ENCODE measurements around the gene RGS7BP. TPM values are rescaled to one million over a fixed set of nuclear protein-coding genes. Genes with fewer than 3 reads are reported as not detected.

RGS7BP gene
- total RNA-seq, 1 experiment from 2014 or later = not detected

DNA sequence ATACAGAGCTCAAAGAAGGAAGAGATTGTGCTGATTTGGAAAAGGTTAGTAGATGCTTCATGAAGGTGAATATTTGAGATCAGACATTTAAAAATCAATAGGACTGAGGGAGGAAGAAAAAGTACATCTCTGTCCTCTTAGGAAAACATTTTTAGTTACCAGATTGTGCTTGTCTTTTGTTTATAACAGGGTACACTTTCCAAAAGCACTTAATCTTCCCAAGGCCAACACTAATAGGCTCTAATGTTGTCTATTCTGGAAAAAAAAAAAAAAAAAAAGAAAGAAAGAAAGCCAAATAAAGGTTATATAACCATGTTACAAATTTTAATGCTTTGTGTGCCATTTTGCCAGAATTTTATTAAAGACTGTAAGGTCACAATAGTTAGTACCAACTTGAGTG is 139.0 kb downstream of the RGS7BP start:
- H3K27ac ChIP-seq (ENCODE audit: low read length) = no peak overlapping the region
- no peaks in the 10 kb centered on the region for H3K9me2 ChIP-seq (replicated peaks; ENCODE audit: insufficient read depth, low read length)
- no peak overlapping the region for H3K4me2 ChIP-seq (ENCODE audit: low read depth, low read length, poor library complexity, severe bottlenecking)
- no peak overlapping the region for H3K4me3 ChIP-seq (ENCODE audit: low read length)
- H3K4me1 ChIP-seq (ENCODE audit: low read length) = no peaks in the 10 kb centered on the region
- H3K27me3 ChIP-seq (ENCODE audit: low read length) = no peaks in the 10 kb centered on the region
- H3K9me3 ChIP-seq (ENCODE audit: low read length) = no peaks in the 10 kb centered on the region
- no peaks in the 10 kb centered on the region for H4K20me1 ChIP-seq (ENCODE audit: insufficient read depth, low read depth, low read length)
- no peak overlapping the region for H3K9ac ChIP-seq (ENCODE audit: low read length)
- DNase-seq = no peak
- no peaks in the 10 kb centered on the region for H3K36me3 ChIP-seq (ENCODE audit: insufficient read depth, low read length)
- no peaks in the 10 kb centered on the region for H3K79me2 ChIP-seq (ENCODE audit: low read length)
- no peak overlapping the region for H2AFZ ChIP-seq (ENCODE audit: low read length)

GRCh38 chr5:64646169-64646568 is 140.4 kb downstream of the RGS7BP start:
- no peak overlapping the region for H3K27ac ChIP-seq (ENCODE audit: low read length)
- H3K4me3 ChIP-seq (ENCODE audit: low read length) = no peak overlapping the region
- H3K27me3 ChIP-seq (ENCODE audit: low read length) = no peaks in the 10 kb centered on the region
- no peaks in the 10 kb centered on the region for H3K9me2 ChIP-seq (replicated peaks; ENCODE audit: insufficient read depth, low read length)
- no peak overlapping the region for H3K9ac ChIP-seq (ENCODE audit: low read length)
- no peak overlapping the region for H2AFZ ChIP-seq (ENCODE audit: low read length)
- H3K79me2 ChIP-seq (ENCODE audit: low read length) = no peaks in the 10 kb centered on the region
- DNase-seq = no peak
- no peaks in the 10 kb centered on the region for H3K9me3 ChIP-seq (ENCODE audit: low read length)
- no peaks in the 10 kb centered on the region for H3K36me3 ChIP-seq (ENCODE audit: insufficient read depth, low read length)
- no peaks in the 10 kb centered on the region for H4K20me1 ChIP-seq (ENCODE audit: insufficient read depth, low read depth, low read length)
- H3K4me1 ChIP-seq (ENCODE audit: low read length) = no peaks in the 10 kb centered on the region
- H3K4me2 ChIP-seq (ENCODE audit: low read depth, low read length, poor library complexity, severe bottlenecking) = no peak overlapping the region

- Histone ChIP-seq H3K27me3 (ENCODE audit: low read length) (no peaks in the 10 kb centered on the region), H3K4me3 (ENCODE audit: low read length) (no peak overlapping the region), H3K79me2 (ENCODE audit: low read length) (no peaks in the 10 kb centered on the region), H2AFZ (ENCODE audit: low read length) (no peak overlapping the region), H3K27ac (ENCODE audit: low read length) (no peak overlapping the region), H3K9ac (ENCODE audit: low read length) (no peak overlapping the region), H3K9me3 (ENCODE audit: low read length) (no peaks in the 10 kb centered on the region), H3K36me3 (ENCODE audit: insufficient read depth, low read length) (no peaks in the 10 kb centered on the region), H3K9me2 (replicated peaks; ENCODE audit: insufficient read depth, low read length) (no peaks in the 10 kb centered on the region), H4K20me1 (ENCODE audit: insufficient read depth, low read depth, low read length) (no peaks in the 10 kb centered on the region), H3K4me1 (ENCODE audit: low read length) (no peaks in the 10 kb centered on the region), H3K4me2 (ENCODE audit: low read depth, low read length, poor library complexity, severe bottlenecking) (no peak overlapping the region)
- no peak for DNase-seq
Measured at GRCh38 chr5:64649512-64649911, 143.7 kb downstream of the RGS7BP start.

DNA sequence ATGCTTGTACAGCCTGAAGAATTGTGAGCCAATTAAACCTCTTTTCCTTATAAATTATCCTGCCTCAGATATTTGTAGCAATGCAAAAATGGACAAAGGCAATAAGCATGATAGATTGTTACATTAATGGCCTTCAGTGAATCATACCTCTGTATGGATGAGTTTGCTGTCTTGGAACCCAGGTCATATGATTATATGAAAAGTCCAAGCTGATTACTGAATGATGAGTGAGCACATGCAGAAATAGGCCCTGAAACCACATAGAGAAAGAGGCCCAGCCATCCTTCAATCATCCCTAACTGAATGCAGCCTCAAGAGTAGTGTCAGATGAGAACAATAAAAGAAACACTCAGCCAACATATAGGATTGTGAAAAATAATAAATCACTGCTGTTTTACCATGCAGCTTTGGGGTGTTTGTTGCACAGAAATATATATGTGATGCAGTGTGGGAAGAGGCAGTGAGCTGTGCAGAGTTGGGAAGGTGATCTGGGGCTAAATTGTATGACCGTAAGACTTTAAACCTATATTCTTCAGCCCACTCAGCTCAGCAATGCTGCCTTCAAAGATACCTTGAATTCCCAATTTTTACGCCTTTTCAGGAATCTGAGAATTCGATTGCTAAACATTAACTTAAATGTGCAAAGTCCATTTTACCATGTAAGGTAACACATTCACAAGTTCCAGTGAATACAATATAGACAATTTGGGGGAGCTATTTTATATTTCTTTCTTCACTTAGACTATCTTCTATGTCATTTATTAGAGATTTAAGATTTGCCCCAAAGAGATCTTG is 148.1 kb downstream of the RGS7BP start:
- Histone ChIP-seq H3K4me1 (ENCODE audit: low read length) (no peaks in the 10 kb centered on the region), H3K4me3 (ENCODE audit: low read length) (no peak overlapping the region), H3K27me3 (ENCODE audit: low read length) (no peaks in the 10 kb centered on the region), H2AFZ (ENCODE audit: low read length) (no peak overlapping the region), H3K36me3 (ENCODE audit: insufficient read depth, low read length) (no peaks in the 10 kb centered on the region), H3K27ac (ENCODE audit: low read length) (no peak overlapping the region), H3K9ac (ENCODE audit: low read length) (no peak overlapping the region), H3K79me2 (ENCODE audit: low read length) (no peaks in the 10 kb centered on the region), H4K20me1 (ENCODE audit: insufficient read depth, low read depth, low read length) (no peaks in the 10 kb centered on the region), H3K9me2 (replicated peaks; ENCODE audit: insufficient read depth, low read length) (no peaks in the 10 kb centered on the region), H3K9me3 (ENCODE audit: low read length) (no peaks in the 10 kb centered on the region), H3K4me2 (ENCODE audit: low read depth, low read length, poor library complexity, severe bottlenecking) (no peak overlapping the region)
- no peak for DNase-seq

GRCh38 chr5:64654561-64654938 is 148.7 kb downstream of the RGS7BP start:
- Histone ChIP-seq H3K4me1 (ENCODE audit: low read length) (no peaks in the 10 kb centered on the region), H3K9me2 (replicated peaks; ENCODE audit: insufficient read depth, low read length) (no peaks in the 10 kb centered on the region), H3K36me3 (ENCODE audit: insufficient read depth, low read length) (no peaks in the 10 kb centered on the region), H2AFZ (ENCODE audit: low read length) (no peak overlapping the region), H4K20me1 (ENCODE audit: insufficient read depth, low read depth, low read length) (no peaks in the 10 kb centered on the region), H3K9me3 (ENCODE audit: low read length) (no peaks in the 10 kb centered on the region), H3K27me3 (ENCODE audit: low read length) (no peaks in the 10 kb centered on the region), H3K4me2 (ENCODE audit: low read depth, low read length, poor library complexity, severe bottlenecking) (no peak overlapping the region), H3K9ac (ENCODE audit: low read length) (no peak overlapping the region), H3K79me2 (ENCODE audit: low read length) (no peaks in the 10 kb centered on the region), H3K4me3 (ENCODE audit: low read length) (no peak overlapping the region), H3K27ac (ENCODE audit: low read length) (no peak overlapping the region)
- no peak for DNase-seq

DNA sequence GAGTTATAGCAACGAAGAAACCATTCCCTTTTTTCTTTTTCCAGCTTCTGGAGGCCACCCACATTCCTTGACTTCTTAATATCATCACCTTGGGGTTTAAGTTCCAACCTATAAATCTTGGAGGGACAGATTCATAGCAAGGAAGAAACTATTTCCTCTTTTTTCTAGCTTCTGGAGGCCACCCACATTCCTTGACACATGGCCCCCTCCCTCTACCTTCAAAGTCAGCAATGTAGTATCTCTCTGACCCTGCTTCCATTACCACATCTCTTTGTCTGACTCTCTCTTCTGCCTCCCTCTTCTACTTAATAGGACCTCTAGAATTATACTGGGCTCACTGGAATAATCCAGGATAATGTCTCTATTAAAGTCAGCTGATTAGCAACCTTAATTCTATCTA is 149.8 kb downstream of the RGS7BP start:
- H3K9me3 ChIP-seq (ENCODE audit: low read length) = no peaks in the 10 kb centered on the region
- no peak for DNase-seq
- H3K4me1 ChIP-seq (ENCODE audit: low read length) = no peaks in the 10 kb centered on the region
- no peaks in the 10 kb centered on the region for H3K79me2 ChIP-seq (ENCODE audit: low read length)
- H3K9ac ChIP-seq (ENCODE audit: low read length) = no peak overlapping the region
- no peaks in the 10 kb centered on the region for H3K9me2 ChIP-seq (replicated peaks; ENCODE audit: insufficient read depth, low read length)
- no peaks in the 10 kb centered on the region for H3K36me3 ChIP-seq (ENCODE audit: insufficient read depth, low read length)
- H3K27ac ChIP-seq (ENCODE audit: low read length) = no peak overlapping the region
- H3K27me3 ChIP-seq (ENCODE audit: low read length) = no peaks in the 10 kb centered on the region
- H3K4me3 ChIP-seq (ENCODE audit: low read length) = no peak overlapping the region
- no peak overlapping the region for H3K4me2 ChIP-seq (ENCODE audit: low read depth, low read length, poor library complexity, severe bottlenecking)
- no peak overlapping the region for H2AFZ ChIP-seq (ENCODE audit: low read length)
- H4K20me1 ChIP-seq (ENCODE audit: insufficient read depth, low read depth, low read length) = no peaks in the 10 kb centered on the region

GRCh38 chr5:64659289-64659688 is 153.5 kb downstream of the RGS7BP start:
- Histone ChIP-seq H3K36me3 (ENCODE audit: insufficient read depth, low read length) (no peaks in the 10 kb centered on the region), H3K9me2 (replicated peaks; ENCODE audit: insufficient read depth, low read length) (no peaks in the 10 kb centered on the region), H3K4me2 (ENCODE audit: low read depth, low read length, poor library complexity, severe bottlenecking) (no peak overlapping the region), H3K27me3 (ENCODE audit: low read length) (no peaks in the 10 kb centered on the region), H2AFZ (ENCODE audit: low read length) (no peak overlapping the region), H3K4me3 (ENCODE audit: low read length) (no peak overlapping the region), H3K9me3 (ENCODE audit: low read length) (no peaks in the 10 kb centered on the region), H3K9ac (ENCODE audit: low read length) (no peak overlapping the region), H3K4me1 (ENCODE audit: low read length) (no peaks in the 10 kb centered on the region), H3K27ac (ENCODE audit: low read length) (no peak overlapping the region), H3K79me2 (ENCODE audit: low read length) (no peaks in the 10 kb centered on the region), H4K20me1 (ENCODE audit: insufficient read depth, low read depth, low read length) (no peaks in the 10 kb centered on the region)
- no peak for DNase-seq

Data from Karpas-422 (cell line).